ENCODE measurements around the gene OR10AD1. TPM values are rescaled to one million over a fixed set of nuclear protein-coding genes. Genes with fewer than 3 reads are reported as not detected.
A peak's percentile ranks its signal among the peaks of the same experiment; 100 is the strongest.

The OR10AD1 gene
- polyA plus RNA-seq, 1 donor from 2014 or later, result not detected

DNA sequence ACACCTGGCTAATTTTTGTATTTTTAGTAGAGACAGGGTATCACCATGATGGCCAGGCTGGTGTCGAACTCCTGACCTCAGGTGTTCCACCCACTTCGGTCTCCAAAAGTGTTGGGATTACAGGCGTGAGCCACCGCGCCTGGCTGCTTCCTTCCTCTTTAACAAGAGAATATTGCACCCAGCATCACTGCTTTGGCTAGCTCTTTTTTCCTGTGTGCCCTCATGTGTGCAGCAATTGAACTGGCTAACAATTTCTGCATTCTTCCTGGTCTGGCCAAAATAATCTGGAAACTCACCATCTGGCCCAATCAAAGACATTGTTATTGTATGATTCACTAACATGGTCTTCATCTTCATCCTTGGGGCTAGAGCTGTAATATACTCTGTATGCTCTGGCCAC, 43.0 kb downstream of the OR10AD1 start:
- Histone ChIP-seq H3K4me3 (ENCODE audit: low read length) (no peak overlapping the region), H3K27ac (ENCODE audit: low read length) (no peak overlapping the region), H3K79me2 (replicated peaks; ENCODE audit: insufficient read depth, low read length) (peaks cover 13% of the 10 kb centered on the region), H3F3A (ENCODE audit: insufficient read depth, low read length, poor library complexity, severe bottlenecking) (no peaks in the 10 kb centered on the region), H2AFZ (ENCODE audit: low read depth, low read length) (no peak overlapping the region), H3K36me3 (ENCODE audit: insufficient read depth, low read length) (no peaks in the 10 kb centered on the region), H3K27me3 (ENCODE audit: insufficient read depth, low read depth, low read length) (no peaks in the 10 kb centered on the region), H4K20me1 (ENCODE audit: insufficient read depth) (no peaks in the 10 kb centered on the region), H3K9ac (ENCODE audit: low read length) (no peak overlapping the region), H3K9me3 (ENCODE audit: low read length) (no peaks in the 10 kb centered on the region), H3K4me2 (ENCODE audit: low read length) (no peak overlapping the region), H3K9me2 (ENCODE audit: insufficient read depth, low read length) (no peaks in the 10 kb centered on the region)
- no peak for TF ChIP-seq SMC3 (conservative IDR thresholded peaks at IDR 0.05; ENCODE audit: poor library complexity)

DNA sequence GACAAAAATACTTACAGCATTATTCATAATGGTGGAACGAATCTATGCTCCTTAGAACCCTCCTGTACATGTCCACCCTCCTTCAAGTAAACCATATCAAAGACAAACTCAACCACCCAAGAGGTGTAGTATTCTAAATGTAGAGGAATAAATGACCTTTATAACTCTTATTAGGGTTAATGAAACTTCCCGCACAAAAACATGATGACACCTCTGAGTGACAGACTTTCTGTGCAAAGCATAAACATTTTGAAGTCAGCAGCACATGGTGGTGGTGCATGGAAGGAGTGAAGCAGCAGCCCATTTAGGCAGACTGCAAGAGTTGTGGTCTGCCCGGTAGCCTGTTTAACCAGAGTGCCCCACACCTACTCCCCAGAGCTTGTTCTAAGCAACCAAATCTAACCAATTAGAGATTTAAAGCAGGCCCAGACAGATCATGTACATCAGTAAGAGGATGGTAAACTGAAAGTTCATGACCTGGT, 45.2 kb downstream of the OR10AD1 start:
- Histone ChIP-seq H2AFZ (ENCODE audit: low read depth, low read length) (peak overlapping the region; percentile 95), H3K9me3 (ENCODE audit: low read length) (no peaks in the 10 kb centered on the region), H3K79me2 (replicated peaks; ENCODE audit: insufficient read depth, low read length) (peaks cover 16% of the 10 kb centered on the region), H3K4me3 (ENCODE audit: low read length) (peak overlapping the region; percentile 89), H3F3A (ENCODE audit: insufficient read depth, low read length, poor library complexity, severe bottlenecking) (no peaks in the 10 kb centered on the region), H3K27ac (ENCODE audit: low read length) (peak overlapping the region; percentile 96), H3K36me3 (ENCODE audit: insufficient read depth, low read length) (peaks cover 5% of the 10 kb centered on the region), H3K9me2 (ENCODE audit: insufficient read depth, low read length) (no peaks in the 10 kb centered on the region), H4K20me1 (ENCODE audit: insufficient read depth) (no peaks in the 10 kb centered on the region), H3K4me2 (ENCODE audit: low read length) (peak overlapping the region; percentile 33), H3K27me3 (ENCODE audit: insufficient read depth, low read depth, low read length) (no peaks in the 10 kb centered on the region), H3K9ac (ENCODE audit: low read length) (peak overlapping the region; percentile 94)
- no peak for TF ChIP-seq POLR2AphosphoS5 (IDR thresholded peaks at IDR 0.05)

DNA sequence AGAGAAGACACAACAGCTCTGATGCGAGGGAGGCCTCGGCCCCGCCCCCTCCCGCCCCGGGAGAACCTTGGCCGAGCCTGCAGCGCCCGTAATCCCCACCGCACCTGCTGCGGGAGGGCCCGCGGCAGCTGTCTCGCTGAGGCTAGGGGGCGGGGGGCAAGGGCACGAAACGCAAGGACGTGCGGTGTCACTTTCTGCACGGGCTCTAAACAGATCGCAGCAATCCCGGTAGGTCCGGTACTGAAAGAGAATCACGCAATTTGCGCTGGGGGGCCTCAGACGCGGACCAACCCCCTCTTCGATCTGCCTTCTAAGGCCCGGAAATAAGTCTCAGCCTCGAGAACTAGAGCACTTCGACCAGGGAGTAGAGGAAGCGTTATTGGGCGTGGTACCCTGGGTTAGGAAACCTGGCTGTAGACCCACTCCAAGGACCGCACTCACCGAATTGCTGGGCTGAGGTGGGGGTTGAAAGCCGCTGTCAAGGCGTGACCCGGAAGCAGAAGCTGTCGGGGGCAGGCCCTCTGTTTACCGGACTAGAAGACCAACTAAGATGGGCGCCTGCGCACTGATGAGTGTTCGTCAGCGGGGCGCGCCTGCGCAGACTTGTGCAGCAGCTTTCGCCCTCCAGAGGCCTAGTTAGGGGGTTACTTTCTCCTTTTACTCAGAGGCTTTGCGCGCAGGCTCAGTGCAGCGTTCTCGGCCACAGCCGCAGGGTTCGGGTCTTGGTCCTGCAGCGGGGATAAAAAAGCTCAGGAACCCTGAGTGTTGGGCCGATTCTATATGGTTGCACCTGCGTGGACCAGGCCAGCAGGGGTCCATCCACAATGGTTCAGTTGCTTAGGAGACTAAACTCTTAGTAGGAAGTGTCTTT, 45.8 kb downstream of the OR10AD1 start, which contains the start of gene ASB8:
TSS of gene ASB8 (minus strand) at position 498 of the 871 bp plus-strand sequence. CDS start 4,019 bp downstream, outside the sequence.
- Histone ChIP-seq H3K9ac (ENCODE audit: low read length) (peak within 1 kb of the TSS; percentile 94), H4K20me1 (ENCODE audit: insufficient read depth) (no peaks in the 10 kb centered on the region), H3K27me3 (ENCODE audit: insufficient read depth, low read depth, low read length) (no peaks in the 10 kb centered on the region), H3K79me2 (replicated peaks; ENCODE audit: insufficient read depth, low read length) (peaks cover 16% of the 10 kb centered on the region), H3K27ac (ENCODE audit: low read length) (peak within 1 kb of the TSS; percentile 96), H2AFZ (ENCODE audit: low read depth, low read length) (peak within 1 kb of the TSS; percentile 95), H3K9me2 (ENCODE audit: insufficient read depth, low read length) (no peaks in the 10 kb centered on the region), H3K9me3 (ENCODE audit: low read length) (no peaks in the 10 kb centered on the region), H3F3A (ENCODE audit: insufficient read depth, low read length, poor library complexity, severe bottlenecking) (no peaks in the 10 kb centered on the region), H3K4me2 (ENCODE audit: low read length) (peak within 1 kb of the TSS; percentile 71), H3K4me3 (ENCODE audit: low read length) (peak within 1 kb of the TSS; percentile 89), H3K36me3 (ENCODE audit: insufficient read depth, low read length) (peaks cover 5% of the 10 kb centered on the region)
- peak; percentile 38 for TF ChIP-seq RAD21 (conservative IDR thresholded peaks at IDR 0.05)
- peak; percentile 70 for TF ChIP-seq MXI1 (conservative IDR thresholded peaks at IDR 0.05; ENCODE audit: poor library complexity, severe bottlenecking)
- peak; percentile 92 for TF ChIP-seq POLR2AphosphoS5 (IDR thresholded peaks at IDR 0.05)
- TF ChIP-seq EZH2 (IDR thresholded peaks at IDR 0.05; ENCODE audit: borderline replicate concordance, insufficient read depth, low read length, poor library complexity, severe bottlenecking), result no peak
- TF ChIP-seq, protein P1, sequence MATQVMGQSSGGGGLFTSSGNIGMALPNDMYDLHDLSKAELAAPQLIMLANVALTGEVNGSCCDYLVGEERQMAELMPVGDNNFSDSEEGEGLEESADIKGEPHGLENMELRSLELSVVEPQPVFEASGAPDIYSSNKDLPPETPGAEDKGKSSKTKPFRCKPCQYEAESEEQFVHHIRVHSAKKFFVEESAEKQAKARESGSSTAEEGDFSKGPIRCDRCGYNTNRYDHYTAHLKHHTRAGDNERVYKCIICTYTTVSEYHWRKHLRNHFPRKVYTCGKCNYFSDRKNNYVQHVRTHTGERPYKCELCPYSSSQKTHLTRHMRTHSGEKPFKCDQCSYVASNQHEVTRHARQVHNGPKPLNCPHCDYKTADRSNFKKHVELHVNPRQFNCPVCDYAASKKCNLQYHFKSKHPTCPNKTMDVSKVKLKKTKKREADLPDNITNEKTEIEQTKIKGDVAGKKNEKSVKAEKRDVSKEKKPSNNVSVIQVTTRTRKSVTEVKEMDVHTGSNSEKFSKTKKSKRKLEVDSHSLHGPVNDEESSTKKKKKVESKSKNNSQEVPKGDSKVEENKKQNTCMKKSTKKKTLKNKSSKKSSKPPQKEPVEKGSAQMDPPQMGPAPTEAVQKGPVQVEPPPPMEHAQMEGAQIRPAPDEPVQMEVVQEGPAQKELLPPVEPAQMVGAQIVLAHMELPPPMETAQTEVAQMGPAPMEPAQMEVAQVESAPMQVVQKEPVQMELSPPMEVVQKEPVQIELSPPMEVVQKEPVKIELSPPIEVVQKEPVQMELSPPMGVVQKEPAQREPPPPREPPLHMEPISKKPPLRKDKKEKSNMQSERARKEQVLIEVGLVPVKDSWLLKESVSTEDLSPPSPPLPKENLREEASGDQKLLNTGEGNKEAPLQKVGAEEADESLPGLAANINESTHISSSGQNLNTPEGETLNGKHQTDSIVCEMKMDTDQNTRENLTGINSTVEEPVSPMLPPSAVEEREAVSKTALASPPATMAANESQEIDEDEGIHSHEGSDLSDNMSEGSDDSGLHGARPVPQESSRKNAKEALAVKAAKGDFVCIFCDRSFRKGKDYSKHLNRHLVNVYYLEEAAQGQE (IDR thresholded peaks at IDR 0.05; ENCODE audit: borderline replicate concordance), result peak; percentile 38
- TF ChIP-seq EP300 (conservative IDR thresholded peaks at IDR 0.05; ENCODE audit: poor library complexity, severe bottlenecking), result peak; percentile 64
- peak; percentile 75 for TF ChIP-seq TAF1 (IDR thresholded peaks at IDR 0.05; ENCODE audit: low read depth)
- TF ChIP-seq SMC3 (conservative IDR thresholded peaks at IDR 0.05; ENCODE audit: poor library complexity), result peak; percentile 67
- TF ChIP-seq, protein P2, sequence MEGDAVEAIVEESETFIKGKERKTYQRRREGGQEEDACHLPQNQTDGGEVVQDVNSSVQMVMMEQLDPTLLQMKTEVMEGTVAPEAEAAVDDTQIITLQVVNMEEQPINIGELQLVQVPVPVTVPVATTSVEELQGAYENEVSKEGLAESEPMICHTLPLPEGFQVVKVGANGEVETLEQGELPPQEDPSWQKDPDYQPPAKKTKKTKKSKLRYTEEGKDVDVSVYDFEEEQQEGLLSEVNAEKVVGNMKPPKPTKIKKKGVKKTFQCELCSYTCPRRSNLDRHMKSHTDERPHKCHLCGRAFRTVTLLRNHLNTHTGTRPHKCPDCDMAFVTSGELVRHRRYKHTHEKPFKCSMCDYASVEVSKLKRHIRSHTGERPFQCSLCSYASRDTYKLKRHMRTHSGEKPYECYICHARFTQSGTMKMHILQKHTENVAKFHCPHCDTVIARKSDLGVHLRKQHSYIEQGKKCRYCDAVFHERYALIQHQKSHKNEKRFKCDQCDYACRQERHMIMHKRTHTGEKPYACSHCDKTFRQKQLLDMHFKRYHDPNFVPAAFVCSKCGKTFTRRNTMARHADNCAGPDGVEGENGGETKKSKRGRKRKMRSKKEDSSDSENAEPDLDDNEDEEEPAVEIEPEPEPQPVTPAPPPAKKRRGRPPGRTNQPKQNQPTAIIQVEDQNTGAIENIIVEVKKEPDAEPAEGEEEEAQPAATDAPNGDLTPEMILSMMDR (IDR thresholded peaks at IDR 0.05; ENCODE audit: poor library complexity, severe bottlenecking), result peak; percentile 89
